Measurements from ENCODE around the gene SYNE2.

The SYNE2 gene

DNA sequence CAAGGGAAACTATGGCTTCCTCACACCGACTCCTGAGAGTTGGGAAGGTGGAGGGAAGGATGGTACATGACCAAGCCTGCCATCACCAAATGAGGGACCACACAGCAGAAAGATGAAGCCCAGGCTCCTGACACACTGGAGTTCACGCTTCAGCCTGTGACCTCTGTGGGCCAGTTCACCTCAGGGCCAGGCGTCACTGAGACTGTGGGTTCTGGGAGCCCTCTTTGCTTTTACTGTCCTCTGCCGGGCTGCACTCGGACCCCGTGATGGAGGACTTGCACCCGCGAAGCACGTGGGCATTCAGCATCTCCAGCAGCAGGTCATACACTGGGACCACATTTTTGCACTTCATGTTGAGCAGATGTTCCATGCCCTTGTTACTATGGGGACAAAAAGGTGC, 380.1 kb downstream of the SYNE2 start:
- no peak for DNase-seq (ENCODE audit: low spot score)
- in situ Hi-C loops (cut with MboI; ENCODE audit: low pct_unique_long_range_greater_than_20kb, low sequenced_read_pairs, unreplicated experiment), result no loop called here
- TF ChIP-seq, protein P1, sequence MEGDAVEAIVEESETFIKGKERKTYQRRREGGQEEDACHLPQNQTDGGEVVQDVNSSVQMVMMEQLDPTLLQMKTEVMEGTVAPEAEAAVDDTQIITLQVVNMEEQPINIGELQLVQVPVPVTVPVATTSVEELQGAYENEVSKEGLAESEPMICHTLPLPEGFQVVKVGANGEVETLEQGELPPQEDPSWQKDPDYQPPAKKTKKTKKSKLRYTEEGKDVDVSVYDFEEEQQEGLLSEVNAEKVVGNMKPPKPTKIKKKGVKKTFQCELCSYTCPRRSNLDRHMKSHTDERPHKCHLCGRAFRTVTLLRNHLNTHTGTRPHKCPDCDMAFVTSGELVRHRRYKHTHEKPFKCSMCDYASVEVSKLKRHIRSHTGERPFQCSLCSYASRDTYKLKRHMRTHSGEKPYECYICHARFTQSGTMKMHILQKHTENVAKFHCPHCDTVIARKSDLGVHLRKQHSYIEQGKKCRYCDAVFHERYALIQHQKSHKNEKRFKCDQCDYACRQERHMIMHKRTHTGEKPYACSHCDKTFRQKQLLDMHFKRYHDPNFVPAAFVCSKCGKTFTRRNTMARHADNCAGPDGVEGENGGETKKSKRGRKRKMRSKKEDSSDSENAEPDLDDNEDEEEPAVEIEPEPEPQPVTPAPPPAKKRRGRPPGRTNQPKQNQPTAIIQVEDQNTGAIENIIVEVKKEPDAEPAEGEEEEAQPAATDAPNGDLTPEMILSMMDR (IDR thresholded peaks at IDR 0.05; ENCODE audit: extremely low read depth, insufficient read depth, missing control alignments), result no peak

DNA sequence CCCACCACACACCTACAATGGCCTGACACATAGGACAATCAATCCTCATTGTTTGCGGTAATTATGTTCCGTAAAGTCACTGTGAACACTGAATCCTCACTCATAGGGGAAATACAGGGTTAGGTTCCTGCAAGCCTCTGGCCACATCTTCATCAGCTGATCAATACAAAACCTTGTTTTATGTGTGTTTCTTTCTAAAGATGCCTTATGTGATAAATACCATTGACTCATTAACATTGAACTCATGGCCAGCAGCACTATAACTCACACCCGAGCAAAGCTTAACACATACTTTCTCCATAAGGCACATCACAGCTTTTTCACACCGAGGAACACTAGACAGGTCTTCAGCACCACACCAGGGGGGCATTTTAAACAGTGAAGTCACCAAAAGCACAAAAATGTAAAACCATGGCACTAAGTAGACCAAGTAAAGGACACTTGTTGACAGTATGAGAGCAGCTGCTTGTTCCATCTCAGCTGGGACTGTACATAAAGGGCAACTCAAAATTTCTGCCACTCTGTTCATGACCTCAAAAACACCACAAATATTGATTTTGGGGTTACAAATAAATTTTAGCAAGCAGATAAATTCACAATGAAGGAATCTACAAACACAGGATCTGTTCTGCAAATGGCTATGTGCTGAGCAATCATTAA, 380.9 kb downstream of the SYNE2 start:
- DNase-seq (ENCODE audit: low spot score), result no peak
- TF ChIP-seq, protein P1 (IDR thresholded peaks at IDR 0.05; ENCODE audit: extremely low read depth, insufficient read depth, missing control alignments), result no peak
- in situ Hi-C loops (cut with MboI; ENCODE audit: low pct_unique_long_range_greater_than_20kb, low sequenced_read_pairs, unreplicated experiment), result no loop called here

DNA sequence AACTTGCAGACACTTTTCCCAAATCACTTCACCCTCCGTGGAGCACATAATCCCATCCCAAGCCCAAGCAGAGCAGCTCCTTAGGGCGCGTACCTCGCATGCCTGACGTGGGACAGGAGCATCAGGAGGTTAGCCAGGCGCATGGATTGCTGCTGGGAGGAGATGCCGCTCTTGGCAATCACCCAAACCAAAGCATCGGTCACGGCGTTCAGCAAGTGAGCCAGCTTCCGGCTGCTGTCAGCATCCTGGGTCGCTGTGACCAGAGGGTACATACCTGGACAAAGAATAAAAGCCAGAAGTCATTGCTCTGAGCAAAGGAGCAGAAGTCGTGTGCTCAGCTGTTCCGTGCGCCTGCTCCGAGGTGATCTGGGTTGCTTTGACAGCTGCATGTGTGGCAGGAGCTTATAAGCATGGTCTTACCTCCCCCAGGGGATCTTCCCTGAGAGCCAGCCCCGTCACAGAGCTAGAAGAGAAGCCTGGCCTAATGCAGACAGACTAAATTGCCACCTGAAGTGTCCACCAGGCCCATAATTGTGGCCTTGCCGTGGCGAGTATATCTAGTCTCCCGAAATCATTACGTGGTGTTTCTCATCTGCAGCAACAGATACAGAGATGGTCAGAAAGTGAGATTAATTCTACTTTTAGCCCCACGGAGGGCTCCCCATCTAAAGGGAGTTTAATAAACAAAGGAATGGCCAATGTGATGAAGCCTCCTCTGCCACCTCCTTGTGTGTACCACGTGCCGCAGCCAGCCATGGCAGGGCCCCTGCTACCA, 382.3 kb downstream of the SYNE2 start:
- TF ChIP-seq, protein P1 (IDR thresholded peaks at IDR 0.05; ENCODE audit: extremely low read depth, insufficient read depth, missing control alignments), result no peak
- in situ Hi-C loops (cut with MboI; ENCODE audit: low pct_unique_long_range_greater_than_20kb, low sequenced_read_pairs, unreplicated experiment), result no loop called here
- no peak for DNase-seq (ENCODE audit: low spot score)

DNA sequence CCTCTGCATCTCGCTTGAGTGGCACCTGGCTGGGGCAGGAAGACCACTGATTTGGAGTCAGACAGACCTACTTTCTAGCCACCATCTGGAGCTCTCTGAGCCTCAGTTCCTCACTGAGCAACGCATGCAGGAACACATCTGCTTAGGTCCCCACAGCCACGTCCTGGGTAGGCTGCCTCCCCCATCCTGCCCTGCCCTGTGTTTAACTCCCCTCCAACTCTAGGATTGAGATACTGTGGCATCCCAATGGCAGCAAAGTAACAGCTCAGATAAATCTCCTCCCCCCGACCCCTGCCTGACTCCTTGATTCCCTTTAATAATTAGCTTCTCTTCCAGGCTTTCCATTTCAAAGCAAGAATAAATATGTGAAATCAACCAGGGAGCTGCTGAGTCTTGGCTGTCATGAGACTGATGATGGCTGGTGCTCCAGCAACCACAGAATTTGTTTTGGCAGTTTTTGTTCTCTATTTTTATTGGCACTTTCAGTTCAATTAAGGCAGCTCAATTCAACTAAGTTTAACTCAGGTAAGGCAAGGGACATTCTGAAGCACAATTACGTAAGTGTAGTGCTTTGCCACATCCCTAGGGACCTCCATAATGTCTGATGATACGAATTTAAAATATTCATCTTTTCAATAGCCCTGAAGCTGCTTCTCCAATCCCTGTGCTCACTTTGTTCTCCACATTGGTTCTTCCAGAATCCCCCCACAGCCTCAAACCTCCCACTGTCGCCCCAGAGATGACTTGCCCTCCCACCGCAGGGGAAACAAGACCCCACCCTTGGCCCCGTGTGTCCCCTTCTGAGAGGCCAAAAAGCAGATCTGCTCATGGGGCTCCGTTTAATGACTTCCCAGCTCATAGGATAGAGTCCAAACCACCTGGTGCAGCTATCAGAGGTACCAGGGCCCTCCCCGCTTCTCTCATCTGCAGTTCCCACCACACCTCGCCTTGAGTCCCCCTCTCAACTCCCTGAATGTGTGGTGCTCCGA, 383.1 kb downstream of the SYNE2 start:
- in situ Hi-C loops (cut with MboI; ENCODE audit: low pct_unique_long_range_greater_than_20kb, low sequenced_read_pairs, unreplicated experiment), result no loop called here
- peak; percentile 83 for DNase-seq (ENCODE audit: low spot score)
- TF ChIP-seq, protein P1 (IDR thresholded peaks at IDR 0.05; ENCODE audit: extremely low read depth, insufficient read depth, missing control alignments), result no peak

DNA sequence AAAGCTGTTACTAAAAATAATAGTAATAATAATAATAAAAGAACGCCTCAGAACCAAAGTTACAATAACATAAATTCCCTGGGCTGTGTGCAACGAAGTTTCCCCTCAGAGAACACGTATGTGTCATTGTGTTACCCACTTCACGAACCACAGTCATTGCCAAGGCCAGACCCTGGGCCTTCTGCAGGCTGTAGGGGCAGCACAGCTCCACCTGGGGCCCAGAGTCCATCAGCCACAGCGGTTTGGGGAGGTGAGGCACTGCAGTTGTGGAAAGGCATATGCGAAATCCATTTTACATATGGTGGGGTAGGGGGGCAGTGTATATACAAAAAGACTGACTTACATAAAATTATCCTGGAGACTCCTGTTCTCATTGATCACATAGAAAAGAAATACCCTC, 385.2 kb downstream of the SYNE2 start:
- in situ Hi-C loops (cut with MboI; ENCODE audit: low pct_unique_long_range_greater_than_20kb, low sequenced_read_pairs, unreplicated experiment), result no loop called here
- no peak for DNase-seq (ENCODE audit: low spot score)
- TF ChIP-seq, protein P1 (IDR thresholded peaks at IDR 0.05; ENCODE audit: extremely low read depth, insufficient read depth, missing control alignments), result no peak

DNA sequence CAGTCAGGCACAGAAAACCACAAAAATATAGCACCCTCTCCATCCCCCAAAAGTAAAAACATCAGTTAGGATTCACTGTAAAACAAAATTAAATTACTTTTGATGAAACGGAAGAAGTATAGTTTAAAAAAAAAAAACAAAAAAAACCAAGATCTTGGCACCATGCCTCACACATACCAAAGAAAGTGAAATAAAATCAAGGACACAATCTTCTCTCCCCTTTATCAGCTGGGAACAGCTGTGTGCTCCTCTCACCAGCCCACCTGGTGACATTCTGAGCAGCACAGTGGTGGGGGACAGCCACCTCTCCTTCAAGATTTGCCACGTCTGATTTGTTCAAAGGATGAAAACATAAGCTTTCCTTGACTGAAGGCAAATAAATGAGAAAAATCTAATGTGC, 385.8 kb downstream of the SYNE2 start:
- in situ Hi-C loops (cut with MboI; ENCODE audit: low pct_unique_long_range_greater_than_20kb, low sequenced_read_pairs, unreplicated experiment), result no loop called here
- DNase-seq (ENCODE audit: low spot score), result no peak

More for the DNA sequence above, 385.8 kb downstream of the SYNE2 start:
- TF ChIP-seq, protein P1 (IDR thresholded peaks at IDR 0.05; ENCODE audit: extremely low read depth, insufficient read depth, missing control alignments), result no peak

All from GM13977 (cell line).